ENCODE data around the gene SPOCK2. TPM values are rescaled to one million over a fixed set of nuclear protein-coding genes. Genes with fewer than 3 reads are reported as not detected.

The SPOCK2 gene, protein sequence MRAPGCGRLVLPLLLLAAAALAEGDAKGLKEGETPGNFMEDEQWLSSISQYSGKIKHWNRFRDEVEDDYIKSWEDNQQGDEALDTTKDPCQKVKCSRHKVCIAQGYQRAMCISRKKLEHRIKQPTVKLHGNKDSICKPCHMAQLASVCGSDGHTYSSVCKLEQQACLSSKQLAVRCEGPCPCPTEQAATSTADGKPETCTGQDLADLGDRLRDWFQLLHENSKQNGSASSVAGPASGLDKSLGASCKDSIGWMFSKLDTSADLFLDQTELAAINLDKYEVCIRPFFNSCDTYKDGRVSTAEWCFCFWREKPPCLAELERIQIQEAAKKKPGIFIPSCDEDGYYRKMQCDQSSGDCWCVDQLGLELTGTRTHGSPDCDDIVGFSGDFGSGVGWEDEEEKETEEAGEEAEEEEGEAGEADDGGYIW
- 0.26 and 3.0 TPM in 2 replicates for total RNA-seq

DNA sequence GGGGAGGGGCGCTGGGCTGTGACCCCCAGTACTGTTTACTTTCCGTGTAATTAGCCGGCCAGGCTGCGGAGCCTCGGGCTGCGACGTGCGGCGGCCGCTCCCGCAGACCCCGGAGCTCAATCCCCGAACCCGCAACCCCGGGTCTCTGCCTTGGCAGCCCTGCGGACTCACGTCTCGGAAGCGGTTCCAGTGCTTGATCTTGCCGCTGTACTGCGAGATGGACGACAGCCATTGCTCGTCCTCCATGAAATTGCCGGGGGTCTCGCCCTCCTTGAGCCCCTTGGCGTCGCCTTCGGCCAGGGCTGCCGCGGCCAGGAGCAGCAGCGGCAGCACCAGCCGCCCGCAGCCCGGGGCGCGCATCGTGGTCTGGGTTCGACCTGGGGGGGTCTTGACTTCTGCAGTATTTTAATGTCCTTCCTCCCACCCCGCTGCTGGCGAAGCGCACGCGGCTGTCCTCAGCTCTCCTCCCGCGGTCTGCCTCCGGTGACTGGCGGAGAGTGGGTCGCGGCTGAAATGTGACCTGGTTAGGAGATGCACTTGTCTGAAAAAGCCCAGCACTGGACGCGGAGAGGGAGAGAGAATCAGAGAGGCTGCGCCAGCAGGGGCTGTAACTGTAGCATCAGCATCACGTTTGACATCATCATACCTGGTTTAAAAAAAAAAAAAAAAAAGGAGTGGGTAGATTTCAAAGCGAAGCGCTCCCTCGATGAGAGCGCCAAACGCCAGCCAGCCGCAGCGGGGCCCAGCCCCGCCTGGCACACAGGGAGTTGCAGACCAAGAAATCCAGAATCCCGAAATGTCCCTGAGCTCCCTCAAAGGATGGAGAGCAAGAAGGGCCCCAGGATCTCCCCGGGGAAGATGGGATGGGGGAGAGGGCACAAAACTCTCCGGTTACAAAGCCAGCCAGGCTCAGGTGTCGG lies at the start of gene SPOCK2:
Gene SPOCK2, minus strand, starts transcription at position 583 of the 920 bp plus-strand sequence. Its CDS starts 223 bp downstream, at position 360.

Other genes with a start within 250 kb of the SPOCK2 start
- gene PSAP, start 237.3 kb downstream of the SPOCK2 start, total RNA-seq, result 769 and 988 TPM in 2 replicates
- 10.3 and 10.9 TPM in 2 replicates for gene CHST3, start 124.2 kb downstream of the SPOCK2 start, total RNA-seq
- gene ANAPC16, start 127.5 kb upstream of the SPOCK2 start, total RNA-seq, result 63.9 and 82.6 TPM in 2 replicates
- gene ASCC1, start 127.7 kb upstream of the SPOCK2 start, total RNA-seq, result 27.4 and 28.2 TPM in 2 replicates
- 479 and 494 TPM in 2 replicates for gene DDIT4, start 185.4 kb upstream of the SPOCK2 start, total RNA-seq